GM12878 (cell line): ENCODE measurements around the gene DNAJC18. TPM values are rescaled to one million over a fixed set of nuclear protein-coding genes. Genes with fewer than 3 reads are reported as not detected.

Experiments used
- ATAC-seq: fragments of 200-7000 bp; cut with Tn5 transposase; 3 replicates; pipeline ENCODE4 v1.9.1; 2020; ENCODE audit warnings: mild to moderate bottlenecking, moderate library complexity
- BruUV-seq: library from RNA; stranded (reverse); fragments of 400-500 nt; replicated peaks from 2 replicates; lab custom pipeline; 2021; lab: Mats Ljungman, UMichigan
- CTCF ChIA-PET: fragments of 300-600 bp; sonication (Branson Sonifier 250); formaldehyde crosslinking; extraction: SDS; loops from one replicate; lab custom pipeline; 2021; ENCODE audit warnings: inconsistent platforms; lab: Yijun Ruan, JAX
- POLR2A ChIA-PET: fragments of 350-600 bp; formaldehyde crosslinking; extraction: SDS; loops from one replicate; lab custom pipeline; 2021; ENCODE audit warnings: inconsistent platforms; lab: Charles Lee
- RAD21 ChIA-PET: fragments of 300-600 bp; sonication (Branson Sonifier 250); formaldehyde crosslinking; loops from one replicate; lab custom pipeline; 2023; ENCODE audit warnings: antibody characterized with exemption; ENCODE audit not compliant: unreplicated experiment; lab: Charles Lee
- SMC1A ChIA-PET: fragments of 300-600 bp; sonication (Branson Sonifier 250); formaldehyde crosslinking; loops from one replicate; lab custom pipeline; 2023; ENCODE audit not compliant: unreplicated experiment, uncharacterized antibody; lab: Charles Lee
- DNase-seq: peaks from one replicate; pipeline ENCODE4 v3.0.0-alpha.2; 2011; ENCODE audit warnings: low read depth, low spot score
- FAIRE-seq: peaks from 3 replicates; lab custom pipeline; 2011; peaks lifted over from hg19 to GRCh38; lab: Jason Lieb, UNC
- H2AFZ ChIP-seq: 2 replicates; pipeline ENCODE4 v1.6.0; 2011; ENCODE audit warnings: low read depth, low read length, control low read depth; ENCODE audit not compliant: control insufficient read depth
- H3K27ac ChIP-seq: 2 replicates; pipeline ENCODE4 v1.5.1; 2011; ENCODE audit warnings: control low read depth; ENCODE audit not compliant: control insufficient read depth, insufficient read depth
- H3K27me3 ChIP-seq, 2 experiments: replicated peaks in 1 of 2; 2 replicates each; pipeline versions ENCODE4 v1.6.0 to v1.6.1; 2011; ENCODE audit warnings: low read length in 1 of 2; ENCODE audit not compliant: control insufficient read depth in 2 of 2, insufficient read depth in 2 of 2
- H3K36me3 ChIP-seq, 2 experiments: 2 replicates each; pipeline ENCODE4 v1.5.1; 2011; ENCODE audit warnings: low read length in 1 of 2; ENCODE audit not compliant: control insufficient read depth in 2 of 2, insufficient read depth in 2 of 2
- H3K4me1 ChIP-seq: 2 replicates; pipeline ENCODE4 v1.6.1; 2011; ENCODE audit warnings: mild to moderate bottlenecking, low read length, moderate library complexity, mixed read lengths; ENCODE audit not compliant: control insufficient read depth, insufficient read depth
- H3K4me2 ChIP-seq: 2 replicates; pipeline ENCODE4 v1.6.0; 2011; ENCODE audit warnings: control low read depth; ENCODE audit not compliant: control insufficient read depth, insufficient read depth
- H3K4me3 ChIP-seq: fragments of 200-600 bp; sonication (generic); 2 replicates; pipeline ENCODE4 v1.5.1; 2016
- H3K79me2 ChIP-seq: 2 replicates; pipeline ENCODE4 v1.6.0; 2011; ENCODE audit warnings: low read length; ENCODE audit not compliant: control insufficient read depth, insufficient read depth
- H3K9ac ChIP-seq: 2 replicates; pipeline ENCODE4 v1.8.0; 2011; ENCODE audit warnings: low read length, control low read depth, mixed read lengths; ENCODE audit not compliant: control insufficient read depth, insufficient read depth
- H3K9me3 ChIP-seq: replicated peaks from 3 replicates; pipeline ENCODE4 v1.5.1; 2011; ENCODE audit warnings: mild to moderate bottlenecking, low read length; ENCODE audit not compliant: control insufficient read depth, insufficient read depth
- H4K20me1 ChIP-seq: 2 replicates; pipeline ENCODE4 v1.6.0; 2011; ENCODE audit not compliant: control insufficient read depth, insufficient read depth
- BCL11A ChIP-seq: IDR thresholded peaks from 2 replicates; pipeline ENCODE4 v1.6.1; 2011; ENCODE audit warnings: low read depth, low read length
- EP300 ChIP-seq, 2 experiments: fragments of 150-350 bp in 1 of 2; IDR thresholded peaks; 2 replicates each; pipeline ENCODE4 v1.6.1; 2011 to 2012; ENCODE audit warnings: low read depth in 2 of 2, low read length in 2 of 2, borderline replicate concordance in 1 of 2, improper control_type of control experiment in 1 of 2, inconsistent platforms in 1 of 2; ENCODE audit not compliant: control insufficient read depth in 1 of 2
- HDAC6 ChIP-seq: fragments of 200-600 bp; sonication (generic); IDR thresholded peaks from one replicate; pipeline ENCODE4 v1.8.0; 2017; ENCODE audit warnings: antibody characterized with exemption; ENCODE audit not compliant: unreplicated experiment
- HDGF ChIP-seq: fragments of 450-650 bp; IDR thresholded peaks from 2 replicates; pipeline ENCODE4 v1.6.1; 2016; ENCODE audit warnings: antibody characterized with exemption
- KLF5 ChIP-seq: fragments of 450-650 bp; IDR thresholded peaks from 2 replicates; pipeline ENCODE4 v1.6.1; 2014; ENCODE audit warnings: mild to moderate bottlenecking; ENCODE audit not compliant: partially characterized antibody
- NRF1 ChIP-seq: conservative IDR thresholded peaks from 2 replicates; pipeline ENCODE4 v1.6.1; 2011; ENCODE audit warnings: mild to moderate bottlenecking, low read depth, low read length, improper control_type of control experiment
- POLR2AphosphoS5 ChIP-seq: IDR thresholded peaks from 2 replicates; pipeline ENCODE4 v1.6.1; 2011; ENCODE audit warnings: mild to moderate bottlenecking, low read length, inconsistent platforms
- RFX5 ChIP-seq: IDR thresholded peaks from 2 replicates; pipeline ENCODE4 v1.6.1; 2011; ENCODE audit warnings: low read depth, low read length, improper control_type of control experiment
- SIX5 ChIP-seq: IDR thresholded peaks from 2 replicates; pipeline ENCODE4 v1.6.1; 2011; ENCODE audit warnings: mild to moderate bottlenecking, low read depth, low read length, moderate library complexity; ENCODE audit not compliant: severe bottlenecking
- TARDBP ChIP-seq: IDR thresholded peaks from 2 replicates; pipeline ENCODE4 v1.6.1; 2016; ENCODE audit warnings: borderline replicate concordance
- YY1 ChIP-seq: IDR thresholded peaks from 2 replicates; pipeline ENCODE4 v1.6.1; 2011; ENCODE audit warnings: low read depth, mild to moderate bottlenecking, low read length
- ZNF622 ChIP-seq: fragments of 450-650 bp; IDR thresholded peaks from 2 replicates; pipeline ENCODE4 v1.6.1; 2017; ENCODE audit warnings: mild to moderate bottlenecking, inconsistent platforms
- WGBS: methylation state at CpG from one replicate; pipeline ENCODE4 v1.1.6; 2016; ENCODE audit warnings: low lambda C conversion rate; ENCODE audit not compliant: insufficient replicate concordance, insufficient coverage; ENCODE audit errors: missing lambda C conversion rate; 5-methylcytosine and 5-hydroxymethylcytosine counted together
- in situ Hi-C: fragments of 300-500 bp; cut with MboI; formaldehyde crosslinking; loops from 9 replicates; pipeline ENCODE4 v1.14.3; 2018; ENCODE audit warnings: mixed read lengths
- intact Hi-C: fragments of 100-400 bp; cut with micrococcal nuclease; formaldehyde crosslinking; loops from one replicate; pipeline ENCODE4 v1.14.2; 2022; ENCODE audit not compliant: unreplicated experiment
- polyA plus RNA-seq, 11 experiments: library from polyadenylated mRNA; depleted of rRNA in 4 of 11; unstranded in 6 of 11; stranded (reverse) in 5 of 11; fragments of >200 nt; fragmentation: Nextera tagmentation in 4 of 11; fragmentation: Illumina TruSeq in 1 of 11; extraction: Ambion mirVana in 4 of 11; extraction: Trizol in 1 of 11; gene quantifications; 1 replicate in 1 of 11; 2 replicates in 10 of 11; pipeline versions ENCODE4 v1.2.1 to v1.2.3, GENCODE V29; 2011 to 2016; ENCODE audit warnings: inconsistent platforms in 2 of 11, missing spikeins in 2 of 11, low read depth in 1 of 11
- total RNA-seq, 4 experiments: library from RNA; depleted of rRNA in 3 of 4; stranded (reverse); fragments of >200 nt in 3 of 4; fragmentation: Illumina TruSeq in 1 of 4; extraction: Trizol in 1 of 4; gene quantifications; 2 replicates each; pipeline versions ENCODE4 v1.2.1 to v1.2.3, GENCODE V29; 2013 to 2021
- TF ChIP-seq, protein P1 (sequence below): fragments of 450-650 bp; IDR thresholded peaks from 2 replicates; pipeline ENCODE4 v1.6.1; 2017; ENCODE audit warnings: borderline replicate concordance
- TF ChIP-seq, protein P2 (sequence below): fragments of 450-650 bp; conservative IDR thresholded peaks from 2 replicates; pipeline ENCODE4 v1.6.1; 2017; ENCODE audit warnings: mild to moderate bottlenecking, moderate library complexity
- TF ChIP-seq, protein P3 (sequence below): fragments of 150-350 bp; IDR thresholded peaks from 2 replicates; pipeline ENCODE4 v1.6.1; 2014; ENCODE audit warnings: mild to moderate bottlenecking, low read depth, low read length
- TF ChIP-seq, protein P4 (sequence below): fragments of 450-650 bp; IDR thresholded peaks from 2 replicates; pipeline ENCODE4 v1.6.1; 2016; ENCODE audit warnings: mild to moderate bottlenecking

DNAJC18 gene
- total and polyA plus RNA-seq, 10 of the 15 experiments (the other 5 are each of a cell fraction or from before 2014, with no cell fraction given), result 6.4 to 26.7 (median 17.7) TPM

DNA sequence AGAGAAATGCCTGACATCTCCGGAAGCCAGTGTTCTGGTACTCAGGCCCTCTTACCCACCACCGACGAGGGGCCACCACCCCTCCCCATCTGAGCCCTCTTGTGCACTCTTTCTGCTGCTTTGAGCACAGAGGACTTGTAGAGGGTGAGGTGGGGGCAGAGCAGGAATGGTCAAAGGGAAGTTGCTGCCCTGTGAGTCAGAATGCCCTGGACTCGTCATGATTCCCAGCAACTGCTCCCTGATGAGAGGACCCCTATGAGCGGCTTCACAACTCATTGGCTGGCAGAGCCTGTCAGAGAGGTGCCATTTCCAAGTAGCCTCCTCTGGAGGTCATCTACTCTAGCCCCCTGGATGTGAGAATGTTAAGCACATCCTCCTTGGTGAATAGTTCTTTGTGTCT, 22.4 kb upstream of the DNAJC18 start (continued):
- TF ChIP-seq SIX5 (no peak), TARDBP (no peak), NRF1 (no peak)

DNA sequence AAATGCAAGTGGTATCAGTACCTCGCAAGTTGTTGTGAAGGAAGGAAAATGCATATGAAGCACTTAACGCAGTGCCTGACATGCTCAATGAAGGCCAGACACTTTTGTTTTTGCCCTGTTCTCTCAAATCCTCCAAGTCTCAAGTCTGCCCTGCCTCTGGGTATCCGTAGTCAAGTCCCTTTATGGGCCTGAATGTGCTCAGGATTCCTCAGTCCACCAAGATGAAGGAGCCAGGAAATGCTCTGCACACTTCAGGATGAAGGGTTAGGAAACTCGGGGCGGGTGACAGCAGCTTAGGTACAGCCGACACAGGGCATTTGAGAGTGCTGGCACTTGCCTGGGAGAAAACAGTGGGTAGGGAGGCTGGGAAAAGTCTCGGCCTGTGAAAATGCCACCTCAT, 21.9 kb upstream of the DNAJC18 start:
- TF ChIP-seq EP300 (IDR thresholded peaks at IDR 0.05; ENCODE audit: borderline replicate concordance in 1 of 2, control insufficient read depth in 1 of 2, low read depth in 2 of 2, low read length in 2 of 2) (no peak), KLF5 (no peak), POLR2AphosphoS5 (no peak), HDAC6 (no peak), BCL11A (no peak), YY1 (no peak), ZNF622 (no peak), HDGF (no peak), RFX5 (no peak)
- TF ChIP-seq, protein P1, sequence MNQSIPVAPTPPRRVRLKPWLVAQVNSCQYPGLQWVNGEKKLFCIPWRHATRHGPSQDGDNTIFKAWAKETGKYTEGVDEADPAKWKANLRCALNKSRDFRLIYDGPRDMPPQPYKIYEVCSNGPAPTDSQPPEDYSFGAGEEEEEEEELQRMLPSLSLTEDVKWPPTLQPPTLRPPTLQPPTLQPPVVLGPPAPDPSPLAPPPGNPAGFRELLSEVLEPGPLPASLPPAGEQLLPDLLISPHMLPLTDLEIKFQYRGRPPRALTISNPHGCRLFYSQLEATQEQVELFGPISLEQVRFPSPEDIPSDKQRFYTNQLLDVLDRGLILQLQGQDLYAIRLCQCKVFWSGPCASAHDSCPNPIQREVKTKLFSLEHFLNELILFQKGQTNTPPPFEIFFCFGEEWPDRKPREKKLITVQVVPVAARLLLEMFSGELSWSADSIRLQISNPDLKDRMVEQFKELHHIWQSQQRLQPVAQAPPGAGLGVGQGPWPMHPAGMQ, result no peak
- TF ChIP-seq, protein P2, sequence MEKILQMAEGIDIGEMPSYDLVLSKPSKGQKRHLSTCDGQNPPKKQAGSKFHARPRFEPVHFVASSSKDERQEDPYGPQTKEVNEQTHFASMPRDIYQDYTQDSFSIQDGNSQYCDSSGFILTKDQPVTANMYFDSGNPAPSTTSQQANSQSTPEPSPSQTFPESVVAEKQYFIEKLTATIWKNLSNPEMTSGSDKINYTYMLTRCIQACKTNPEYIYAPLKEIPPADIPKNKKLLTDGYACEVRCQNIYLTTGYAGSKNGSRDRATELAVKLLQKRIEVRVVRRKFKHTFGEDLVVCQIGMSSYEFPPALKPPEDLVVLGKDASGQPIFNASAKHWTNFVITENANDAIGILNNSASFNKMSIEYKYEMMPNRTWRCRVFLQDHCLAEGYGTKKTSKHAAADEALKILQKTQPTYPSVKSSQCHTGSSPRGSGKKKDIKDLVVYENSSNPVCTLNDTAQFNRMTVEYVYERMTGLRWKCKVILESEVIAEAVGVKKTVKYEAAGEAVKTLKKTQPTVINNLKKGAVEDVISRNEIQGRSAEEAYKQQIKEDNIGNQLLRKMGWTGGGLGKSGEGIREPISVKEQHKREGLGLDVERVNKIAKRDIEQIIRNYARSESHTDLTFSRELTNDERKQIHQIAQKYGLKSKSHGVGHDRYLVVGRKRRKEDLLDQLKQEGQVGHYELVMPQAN, result no peak
- TF ChIP-seq, protein P3, sequence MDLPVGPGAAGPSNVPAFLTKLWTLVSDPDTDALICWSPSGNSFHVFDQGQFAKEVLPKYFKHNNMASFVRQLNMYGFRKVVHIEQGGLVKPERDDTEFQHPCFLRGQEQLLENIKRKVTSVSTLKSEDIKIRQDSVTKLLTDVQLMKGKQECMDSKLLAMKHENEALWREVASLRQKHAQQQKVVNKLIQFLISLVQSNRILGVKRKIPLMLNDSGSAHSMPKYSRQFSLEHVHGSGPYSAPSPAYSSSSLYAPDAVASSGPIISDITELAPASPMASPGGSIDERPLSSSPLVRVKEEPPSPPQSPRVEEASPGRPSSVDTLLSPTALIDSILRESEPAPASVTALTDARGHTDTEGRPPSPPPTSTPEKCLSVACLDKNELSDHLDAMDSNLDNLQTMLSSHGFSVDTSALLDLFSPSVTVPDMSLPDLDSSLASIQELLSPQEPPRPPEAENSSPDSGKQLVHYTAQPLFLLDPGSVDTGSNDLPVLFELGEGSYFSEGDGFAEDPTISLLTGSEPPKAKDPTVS, result no peak
- TF ChIP-seq, protein P4, sequence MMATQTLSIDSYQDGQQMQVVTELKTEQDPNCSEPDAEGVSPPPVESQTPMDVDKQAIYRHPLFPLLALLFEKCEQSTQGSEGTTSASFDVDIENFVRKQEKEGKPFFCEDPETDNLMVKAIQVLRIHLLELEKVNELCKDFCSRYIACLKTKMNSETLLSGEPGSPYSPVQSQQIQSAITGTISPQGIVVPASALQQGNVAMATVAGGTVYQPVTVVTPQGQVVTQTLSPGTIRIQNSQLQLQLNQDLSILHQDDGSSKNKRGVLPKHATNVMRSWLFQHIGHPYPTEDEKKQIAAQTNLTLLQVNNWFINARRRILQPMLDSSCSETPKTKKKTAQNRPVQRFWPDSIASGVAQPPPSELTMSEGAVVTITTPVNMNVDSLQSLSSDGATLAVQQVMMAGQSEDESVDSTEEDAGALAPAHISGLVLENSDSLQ, result no peak
- H4K20me1 ChIP-seq, result no peaks in the 10 kb centered on the region
- no peaks in the 10 kb centered on the region for H3K36me3 ChIP-seq
- ChIA-PET SMC1A (interaction anchor here (0.7 to 4.1 kb wide), 4 partner anchors 13 to 52 kb away, joined by 3 to 32 read pairs (median 4); no protein-coding TSS in a partner anchor), RAD21 (interaction anchor here (0.9 to 4.0 kb wide), 3 partner anchors 13 to 21 kb away, joined by 3 to 18 read pairs (median 3); partner anchors contain the start of gene STING1), CTCF (interaction anchor here (0.8 to 4.4 kb wide), 6 partner anchors 13 to 109 kb away, joined by 3 to 39 read pairs (median 4); no protein-coding TSS in a partner anchor), POLR2A (interaction anchor here (2.0 kb wide), 1 partner anchor 64 kb away, joined by 4 read pairs; no protein-coding TSS in a partner anchor)
- WGBS, result 97% methylated on average over 7 of the region's 7 CpGs
- no peak for ATAC-seq
- no peak overlapping the region for H3K4me3 ChIP-seq
- no peaks in the 10 kb centered on the region for H3K9me3 ChIP-seq
- DNase-seq, result no peak
- no peak overlapping the region for H2AFZ ChIP-seq
- H3K27ac ChIP-seq, result no peak overlapping the region
- H3K27me3 ChIP-seq, result no peaks in the 10 kb centered on the region
- H3K79me2 ChIP-seq, result no peaks in the 10 kb centered on the region
- no peak overlapping the region for H3K4me2 ChIP-seq
- H3K9ac ChIP-seq, result no peak overlapping the region
- in situ Hi-C loops (no loop called here), intact Hi-C loops (no loop called here)
- BruUV-seq, result no TSS peak
- H3K4me1 ChIP-seq, result peaks cover 37% of the 10 kb centered on the region
- no peak for FAIRE-seq
